ENCODE data around the gene STAB1.

The STAB1 gene

GRCh38 chr3:52487788-52488691 lies 7.1 kb upstream of the STAB1 start:
- DNase-seq = no peak

GRCh38 chr3:52488746-52489145 lies 6.4 kb upstream of the STAB1 start:
- no peak for DNase-seq

- no peak for DNase-seq
Observed at GRCh38 chr3:52489453-52489852, 5.7 kb upstream of the STAB1 start.

GRCh38 chr3:52490035-52490938 lies 4.9 kb upstream of the STAB1 start:
- no peak for DNase-seq

GRCh38 chr3:52490939-52491526 lies 4.1 kb upstream of the STAB1 start:
- no peak for DNase-seq

- no peak for DNase-seq
Observed at GRCh38 chr3:52492059-52492458, 3.1 kb upstream of the STAB1 start.

GRCh38 chr3:52493232-52494017 lies 1.7 kb upstream of the STAB1 start:
- no peak for DNase-seq

- no peak for DNase-seq
Observed at GRCh38 chr3:52494445-52494844, 693 bp upstream of the STAB1 start.

GRCh38 chr3:52495777-52496602 lies 852 bp downstream of the STAB1 start:
- no peak for DNase-seq

- no peak for DNase-seq
Observed at GRCh38 chr3:52498137-52499054, 3.3 kb downstream of the STAB1 start.

- DNase-seq = no peak
Observed at GRCh38 chr3:52501046-52501445, 5.9 kb downstream of the STAB1 start.

- no peak for DNase-seq
Observed at GRCh38 chr3:52502001-52502400, 6.9 kb downstream of the STAB1 start.

GRCh38 chr3:52502808-52503350 lies 7.7 kb downstream of the STAB1 start:
- DNase-seq = no peak

GRCh38 chr3:52503788-52504424 lies 8.8 kb downstream of the STAB1 start:
- DNase-seq = no peak

GRCh38 chr3:52504977-52505376 lies 9.8 kb downstream of the STAB1 start:
- no peak for DNase-seq

GRCh38 chr3:52506266-52506966 lies 11.3 kb downstream of the STAB1 start:
- DNase-seq = no peak

GRCh38 chr3:52507359-52507758 lies 12.2 kb downstream of the STAB1 start:
- no peak for DNase-seq

- no peak for DNase-seq
Observed at GRCh38 chr3:52509753-52510328, 14.7 kb downstream of the STAB1 start.

- no peak for DNase-seq
Observed at GRCh38 chr3:52511509-52511908, 16.4 kb downstream of the STAB1 start.

Data from NCI-H2107 (cell line).